Neutrophil (primary cell): ENCODE measurements around the gene INCA1.

Experiments used
- H3K27ac ChIP-seq: fragments of 200-600 bp; sonication (generic); 2 replicates; pipeline ENCODE4 v1.5.1; 2016; ENCODE audit warnings: mild to moderate bottlenecking, moderate library complexity
- H3K27me3 ChIP-seq: fragments of 200-600 bp; sonication (generic); 2 replicates; pipeline ENCODE4 v1.6.0; 2016; ENCODE audit warnings: mild to moderate bottlenecking
- H3K36me3 ChIP-seq: fragments of 200-600 bp; sonication (generic); 2 replicates; pipeline ENCODE4 v1.5.1; 2017
- H3K4me1 ChIP-seq, 2 experiments: fragments of 200-600 bp in 1 of 2; sonication (generic) in 1 of 2; 1 replicate in 1 of 2; 2 replicates in 1 of 2; pipeline versions ENCODE4 v1.5.1 to v1.6.1; 2013 to 2016; ENCODE audit warnings: low read depth in 1 of 2, low read length in 1 of 2, mild to moderate bottlenecking in 1 of 2, moderate library complexity in 1 of 2; ENCODE audit not compliant: control insufficient read depth in 1 of 2, insufficient read depth in 1 of 2
- H3K4me3 ChIP-seq, 2 experiments: fragments of 200-600 bp in 1 of 2; sonication (generic) in 1 of 2; 1 replicate in 1 of 2; 2 replicates in 1 of 2; pipeline ENCODE4 v1.5.1; 2013 to 2016; ENCODE audit warnings: low read depth in 1 of 2, low read length in 1 of 2, mild to moderate bottlenecking in 1 of 2, moderate library complexity in 1 of 2
- H3K9me3 ChIP-seq: fragments of 200-600 bp; sonication (generic); 2 replicates; pipeline ENCODE4 v1.5.1; 2016
- CTCF ChIP-seq: fragments of 200-600 bp; sonication (generic); IDR thresholded peaks from 2 replicates; pipeline ENCODE4 v1.5.1; 2016; ENCODE audit warnings: antibody characterized with exemption

INCA1 gene

GRCh38 chr17:5035315-5035714 lies 38.0 kb upstream of the INCA1 start, which contains the start of gene SLC52A1:
TSS of gene SLC52A1 (minus strand) at chr17:5035426. CDS start at chr17:5034606, 820 bp downstream.
- Histone ChIP-seq H3K4me3 (no peak within 1 kb of the TSS), H3K4me1 (peaks cover 14 to 17% of the 10 kb centered on the region in 2 experiments), H3K9me3 (no peaks in the 10 kb centered on the region), H3K27ac (no peak within 1 kb of the TSS), H3K36me3 (no peaks in the 10 kb centered on the region), H3K27me3 (peaks cover 49% of the 10 kb centered on the region)
- TF ChIP-seq CTCF = no peak

GRCh38 chr17:5034651-5035050 lies 37.3 kb upstream of the INCA1 start:
- Histone ChIP-seq H3K4me1 (peaks cover 21 to 24% of the 10 kb centered on the region in 2 experiments), H3K27ac (no peak overlapping the region), H3K9me3 (no peaks in the 10 kb centered on the region), H3K27me3 (peaks cover 43% of the 10 kb centered on the region), H3K36me3 (no peaks in the 10 kb centered on the region), H3K4me3 (no peak overlapping the region)
- no peak for TF ChIP-seq CTCF

- Histone ChIP-seq H3K9me3 (no peaks in the 10 kb centered on the region), H3K27ac (no peak overlapping the region), H3K4me3 (no peak overlapping the region), H3K36me3 (no peaks in the 10 kb centered on the region), H3K4me1 (peaks cover 27 to 30% of the 10 kb centered on the region in 2 experiments), H3K27me3 (peaks cover 41% of the 10 kb centered on the region)
- no peak for TF ChIP-seq CTCF
Measured at GRCh38 chr17:5034063-5034462, 36.7 kb upstream of the INCA1 start.

GRCh38 chr17:5033352-5034015 lies 36.2 kb upstream of the INCA1 start:
- H3K27ac ChIP-seq = no peak overlapping the region
- peaks cover 41% of the 10 kb centered on the region for H3K27me3 ChIP-seq
- peaks cover 27 to 31% of the 10 kb centered on the region in 2 experiments for H3K4me1 ChIP-seq
- H3K9me3 ChIP-seq = no peaks in the 10 kb centered on the region
- no peak overlapping the region for H3K4me3 ChIP-seq
- H3K36me3 ChIP-seq = no peaks in the 10 kb centered on the region
- no peak for TF ChIP-seq CTCF

- no peak overlapping the region for H3K4me3 ChIP-seq
Measured at GRCh38 chr17:5032865-5033264, 35.5 kb upstream of the INCA1 start.

More at GRCh38 chr17:5032865-5033264, 35.5 kb upstream of the INCA1 start:
- no peak for TF ChIP-seq CTCF
- no peak overlapping the region for H3K27ac ChIP-seq
- no peaks in the 10 kb centered on the region for H3K36me3 ChIP-seq
- peaks cover 27 to 31% of the 10 kb centered on the region in 2 experiments for H3K4me1 ChIP-seq
- no peaks in the 10 kb centered on the region for H3K9me3 ChIP-seq
- H3K27me3 ChIP-seq = peaks cover 41% of the 10 kb centered on the region
